CD4-positive, alpha-beta memory T cell (primary cell): Measurements from ENCODE around the gene MYH2. TPM values are rescaled to one million over a fixed set of nuclear protein-coding genes. Genes with fewer than 3 reads are reported as not detected.
"Not testable (repeated sequence)": the region's sequence is repeated elsewhere in the genome, so short reads cannot be mapped to it uniquely, and the experiment has no call there.

ENCODE experiments used
- CTCF ChIA-PET: fragments of 350-600 bp; sonication (Branson Sonifier 250); formaldehyde crosslinking; loops from one replicate; lab custom pipeline; 2021; ENCODE audit warnings: inconsistent platforms; ENCODE audit not compliant: partially characterized antibody; lab: Charles Lee
- POLR2A ChIA-PET: fragments of 350-600 bp; sonication (Branson Sonifier 250); formaldehyde crosslinking; loops from one replicate; lab custom pipeline; 2021; ENCODE audit not compliant: partially characterized antibody; lab: Charles Lee
- DNase-seq, 5 donors: peaks; one replicate each; pipeline versions ENCODE4 v3.0.0 to v3.0.0-alpha.2; 2020 to 2022; ENCODE audit warnings: mixed read lengths in 1 of 5
- H3K27ac ChIP-seq: one replicate; pipeline ENCODE4 v1.7.0; 2013; ENCODE audit warnings: low read depth, low read length
- H3K27me3 ChIP-seq: 2 replicates; pipeline ENCODE4 v1.7.0; 2013; ENCODE audit warnings: mild to moderate bottlenecking, low read length, moderate library complexity; ENCODE audit not compliant: insufficient read depth
- H3K36me3 ChIP-seq: 2 replicates; pipeline ENCODE4 v1.7.0; 2013; ENCODE audit warnings: mild to moderate bottlenecking, low read length, moderate library complexity; ENCODE audit not compliant: insufficient read depth
- H3K4me1 ChIP-seq: 2 replicates; pipeline ENCODE4 v1.7.0; 2013; ENCODE audit warnings: mild to moderate bottlenecking, low read length, moderate library complexity; ENCODE audit not compliant: insufficient read depth
- H3K4me3 ChIP-seq, 2 donors: one replicate each; pipeline ENCODE4 v1.7.0; 2013; ENCODE audit warnings: low read length in 2 of 2, mild to moderate bottlenecking in 1 of 2
- H3K9me3 ChIP-seq, 2 donors: one replicate each; pipeline ENCODE4 v1.7.0; 2013; ENCODE audit warnings: low read length in 2 of 2, control low read depth in 1 of 2; ENCODE audit not compliant: control insufficient read depth in 1 of 2
- H3K27ac Mint-ChIP-seq, 7 donors: one replicate each; pipeline ENCODE4 v1.8.0; 2020 to 2021; ENCODE audit warnings: mixed read lengths in 7 of 7, mild to moderate bottlenecking in 6 of 7, inconsistent platforms in 3 of 7, moderate library complexity in 3 of 7
- H3K27me3 Mint-ChIP-seq, 2 donors: one replicate each; pipeline ENCODE4 v1.8.0; 2020 to 2021; ENCODE audit warnings: mixed read lengths in 2 of 2
- H3K36me3 Mint-ChIP-seq, 2 donors: one replicate each; pipeline ENCODE4 v1.8.0; 2020 to 2021; ENCODE audit warnings: mixed read lengths in 2 of 2, inconsistent platforms in 1 of 2, mild to moderate bottlenecking in 1 of 2
- H3K4me1 Mint-ChIP-seq, 4 donors: one replicate each; pipeline ENCODE4 v1.8.0; 2020 to 2021; ENCODE audit warnings: mixed read lengths in 4 of 4, mild to moderate bottlenecking in 1 of 4
- H3K4me3 Mint-ChIP-seq, 8 donors: one replicate each; pipeline ENCODE4 v1.8.0; 2020 to 2021; ENCODE audit warnings: mixed read lengths in 8 of 8, mild to moderate bottlenecking in 7 of 8, moderate library complexity in 6 of 8, inconsistent platforms in 3 of 8
- H3K9me3 Mint-ChIP-seq, 8 donors: one replicate each; pipeline ENCODE4 v1.8.0; 2020 to 2021; ENCODE audit warnings: mixed read lengths in 8 of 8, mild to moderate bottlenecking in 5 of 8, inconsistent platforms in 3 of 8, moderate library complexity in 1 of 8
- intact Hi-C: fragments of 100-400 bp; cut with micrococcal nuclease; formaldehyde crosslinking; loops from one replicate; pipeline ENCODE4 v1.15.1; 2023
- polyA plus RNA-seq, 2 donors: library from polyadenylated mRNA; unstranded; fragments of 300-500 nt; fragmentation: Illumina TruSeq; gene quantifications; one replicate each; pipeline ENCODE4 v1.2.3, GENCODE V29; 2021
- total RNA-seq, 2 experiments: library from RNA; stranded (reverse); gene quantifications; one replicate each; pipeline ENCODE4 v1.2.3, GENCODE V29; 2021

MYH2 gene
- total and polyA plus RNA-seq, 4 experiments from 2014 or later: not detected

DNA sequence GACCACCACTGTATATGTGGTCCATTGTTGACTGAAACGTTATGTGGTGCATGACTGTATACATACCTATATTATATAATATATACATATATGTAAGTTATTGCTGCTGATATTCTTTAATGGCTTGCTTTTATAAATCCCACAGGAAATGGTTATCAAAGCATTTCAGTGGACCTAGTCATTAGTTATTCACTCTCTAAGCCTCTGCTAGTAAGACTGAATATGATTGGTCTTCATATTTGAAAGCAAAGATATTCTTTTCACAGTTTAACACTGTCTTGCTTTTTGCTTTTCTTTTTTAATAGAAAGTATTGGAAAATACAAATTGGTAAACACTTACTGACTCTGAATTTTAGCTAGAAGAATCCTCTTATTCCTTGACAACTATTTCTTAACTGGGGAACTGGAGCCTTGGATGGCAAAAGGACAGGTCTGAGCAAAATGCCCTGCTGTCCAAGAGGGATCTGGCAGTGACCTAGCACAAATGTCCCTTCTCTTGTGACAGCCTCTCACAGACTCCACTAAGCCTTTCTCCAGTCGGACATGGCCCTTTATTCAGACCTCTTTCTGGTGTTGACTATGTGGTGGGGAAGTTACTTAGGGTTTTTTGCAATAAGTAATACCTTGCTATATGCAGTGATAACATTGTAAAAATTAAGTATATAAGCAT is 14.7 kb upstream of the MYH2 start:
- Histone ChIP-seq H3K4me1 (no peaks in the 10 kb centered on the region), H3K4me3 (no peak overlapping the region), H3K27me3 (no peaks in the 10 kb centered on the region), H3K36me3 (no peaks in the 10 kb centered on the region), H3K9me3 (no peaks in the 10 kb centered on the region), H3K27ac (no peak overlapping the region)
- H3K27ac Mint-ChIP-seq: no peak overlapping the region
- ChIA-PET CTCF (no interaction called here), POLR2A (no interaction called here)
- no peaks in the 10 kb centered on the region for H3K36me3 Mint-ChIP-seq
- H3K9me3 Mint-ChIP-seq: peaks cover 0 to 2% (median 0%) of the 10 kb centered on the region in 8 donors
- no peak for DNase-seq
- H3K4me3 Mint-ChIP-seq: no peak overlapping the region
- H3K4me1 Mint-ChIP-seq: no peaks in the 10 kb centered on the region
- peaks cover 4 to 7% of the 10 kb centered on the region in 2 donors for H3K27me3 Mint-ChIP-seq
- intact Hi-C loops: no loop called here

DNA sequence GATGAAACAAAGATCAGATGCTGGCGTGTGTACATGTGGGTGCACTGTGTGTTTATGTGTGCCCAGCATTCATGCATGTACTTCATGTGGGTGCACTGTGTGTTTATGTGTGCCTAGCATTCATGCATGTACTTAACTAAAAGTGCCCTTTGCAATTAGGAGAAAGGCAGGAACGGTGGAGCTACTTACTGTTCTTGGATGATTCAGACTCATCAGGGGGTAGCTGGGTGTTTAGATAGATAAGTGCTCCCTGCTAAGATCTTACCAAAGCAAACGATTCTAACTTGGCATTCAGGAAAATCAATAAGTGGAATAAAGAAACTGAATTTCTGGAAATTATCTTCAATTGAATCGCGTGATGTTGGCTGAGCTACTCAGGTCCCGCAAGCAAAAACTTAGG is 8.6 kb upstream of the MYH2 start:
- H3K4me1 Mint-ChIP-seq: no peaks in the 10 kb centered on the region
- H3K9me3 ChIP-seq: no peaks in the 10 kb centered on the region
- H3K27ac Mint-ChIP-seq: no peak overlapping the region
- H3K27me3 ChIP-seq: no peaks in the 10 kb centered on the region
- ChIA-PET POLR2A (no interaction called here), CTCF (no interaction called here)
- peaks cover 0 to 4% (median 0%) of the 10 kb centered on the region in 8 donors for H3K9me3 Mint-ChIP-seq
- no peaks in the 10 kb centered on the region for H3K4me1 ChIP-seq
- no peaks in the 10 kb centered on the region for H3K36me3 Mint-ChIP-seq
- H3K4me3 Mint-ChIP-seq: no peak overlapping the region
- no peak overlapping the region for H3K4me3 ChIP-seq
- H3K27me3 Mint-ChIP-seq: no peaks in the 10 kb centered on the region
- H3K27ac ChIP-seq: no peak overlapping the region
- no peak for DNase-seq
- H3K36me3 ChIP-seq: no peaks in the 10 kb centered on the region
- intact Hi-C loops: no loop called here

DNA sequence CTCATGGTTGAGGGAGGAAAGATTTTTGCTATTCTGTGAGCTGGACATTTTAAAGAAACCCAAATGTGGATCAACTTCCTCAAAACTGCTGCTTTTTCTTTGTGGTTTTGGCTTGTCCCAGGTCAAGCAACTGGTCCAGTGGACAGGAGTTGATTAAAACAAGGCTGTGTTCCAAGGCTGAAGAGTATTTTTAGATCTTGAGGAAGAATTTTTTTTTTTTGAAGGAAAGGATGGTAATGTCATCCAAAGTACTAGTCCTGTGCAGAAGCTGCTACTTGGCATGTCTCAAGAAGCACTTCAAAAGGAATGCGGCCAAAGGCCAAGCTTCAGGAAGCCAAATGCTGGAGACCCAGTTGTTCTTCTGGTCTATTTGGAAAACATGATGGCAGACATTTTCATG is 8.0 kb upstream of the MYH2 start:
- ChIA-PET POLR2A (no interaction called here), CTCF (no interaction called here)
- Mint-ChIP-seq H3K4me1 (no peaks in the 10 kb centered on the region), H3K27ac (no peak overlapping the region), H3K9me3 (peaks cover 0 to 4% (median 0%) of the 10 kb centered on the region in 8 donors), H3K27me3 (peaks cover 0 to 2% of the 10 kb centered on the region in 2 donors), H3K4me3 (no peak overlapping the region), H3K36me3 (no peaks in the 10 kb centered on the region)
- Histone ChIP-seq H3K9me3 (no peaks in the 10 kb centered on the region), H3K4me1 (no peaks in the 10 kb centered on the region), H3K27me3 (no peaks in the 10 kb centered on the region), H3K27ac (no peak overlapping the region), H3K4me3 (no peak overlapping the region), H3K36me3 (no peaks in the 10 kb centered on the region)
- intact Hi-C loops: no loop called here
- DNase-seq: no peak

DNA sequence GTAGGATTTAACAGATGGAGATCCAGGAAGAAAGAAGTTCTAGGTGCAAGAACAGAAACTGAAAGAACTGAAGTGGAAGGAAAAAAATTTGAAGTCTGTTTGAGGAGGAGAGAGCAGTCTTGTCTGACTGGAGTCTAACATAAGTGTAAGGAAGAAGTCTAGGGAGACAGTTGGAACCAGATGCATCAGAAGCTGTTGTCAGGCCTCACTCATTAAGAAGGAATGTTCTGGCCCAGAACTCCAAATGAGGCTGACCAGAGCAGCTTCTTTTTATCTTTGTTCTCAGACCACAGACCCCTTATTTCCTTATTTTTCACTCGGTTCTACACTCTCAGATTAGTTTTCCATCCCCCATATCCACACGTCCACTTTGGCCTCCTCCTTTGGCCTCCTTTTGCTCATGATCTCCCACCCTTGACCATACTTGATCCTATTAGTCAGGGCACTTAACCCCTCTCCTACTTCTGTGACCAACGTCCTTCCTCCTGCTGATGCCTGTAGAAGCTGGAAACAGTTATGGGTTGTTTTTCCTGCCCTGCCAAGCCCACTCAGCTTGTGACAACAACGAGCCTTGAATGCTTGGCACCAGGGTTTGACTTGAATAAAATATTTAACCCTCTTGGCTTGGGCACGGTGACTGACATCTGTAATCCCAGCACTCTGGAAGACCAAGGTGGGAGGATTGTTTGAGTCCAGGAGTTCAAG is 7.0 kb upstream of the MYH2 start:
- intact Hi-C loops: no loop called here
- Mint-ChIP-seq H3K36me3 (no peaks in the 10 kb centered on the region), H3K27me3 (peaks cover 4 to 5% of the 10 kb centered on the region in 2 donors), H3K9me3 (peaks cover 0 to 4% (median 0%) of the 10 kb centered on the region in 8 donors), H3K4me3 (peak overlapping the region in 1 of 8 donors; percentile 18), H3K4me1 (no peaks in the 10 kb centered on the region), H3K27ac (no peak overlapping the region)
- H3K36me3 ChIP-seq: no peaks in the 10 kb centered on the region
- ChIA-PET POLR2A (no interaction called here), CTCF (no interaction called here)
- DNase-seq: no peak
- H3K27me3 ChIP-seq: no peaks in the 10 kb centered on the region
- H3K4me1 ChIP-seq: no peaks in the 10 kb centered on the region
- no peak overlapping the region for H3K27ac ChIP-seq
- H3K9me3 ChIP-seq: no peaks in the 10 kb centered on the region
- no peak overlapping the region for H3K4me3 ChIP-seq

DNA sequence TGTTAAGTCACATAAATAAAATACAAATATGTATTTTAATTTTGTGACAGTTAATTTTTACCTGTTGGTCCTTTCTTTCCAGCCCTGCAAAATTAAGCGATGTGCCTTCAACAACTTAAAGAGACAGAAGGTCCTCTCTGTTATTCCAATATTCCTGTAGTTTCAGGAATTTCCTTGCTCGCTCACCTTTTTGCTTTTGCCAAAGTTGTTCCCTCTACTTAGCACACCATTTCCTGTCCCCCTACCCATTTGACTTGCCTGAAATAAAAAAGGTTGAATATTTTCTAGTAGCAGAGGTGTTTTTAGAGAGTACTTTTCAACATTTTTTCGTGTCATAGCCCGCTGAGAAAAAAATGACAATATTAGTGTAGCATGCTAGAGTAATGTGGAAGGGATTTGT is 556 bp upstream of the MYH2 start:
- Histone ChIP-seq H3K36me3 (no peaks in the 10 kb centered on the region), H3K27ac (no peak overlapping the region), H3K9me3 (no peaks in the 10 kb centered on the region), H3K4me3 (no peak overlapping the region), H3K27me3 (no peaks in the 10 kb centered on the region), H3K4me1 (no peaks in the 10 kb centered on the region)
- POLR2A ChIA-PET: no interaction called here
- Mint-ChIP-seq H3K4me1 (no peaks in the 10 kb centered on the region), H3K27ac (no peak overlapping the region), H3K36me3 (no peaks in the 10 kb centered on the region), H3K4me3 (no peak overlapping the region), H3K27me3 (peaks cover 9 to 10% of the 10 kb centered on the region in 2 donors), H3K9me3 (peaks cover 0 to 4% (median 0%) of the 10 kb centered on the region in 8 donors)
- DNase-seq: no peak
- CTCF ChIA-PET: no interaction called here
- intact Hi-C loops: no loop called here

DNA sequence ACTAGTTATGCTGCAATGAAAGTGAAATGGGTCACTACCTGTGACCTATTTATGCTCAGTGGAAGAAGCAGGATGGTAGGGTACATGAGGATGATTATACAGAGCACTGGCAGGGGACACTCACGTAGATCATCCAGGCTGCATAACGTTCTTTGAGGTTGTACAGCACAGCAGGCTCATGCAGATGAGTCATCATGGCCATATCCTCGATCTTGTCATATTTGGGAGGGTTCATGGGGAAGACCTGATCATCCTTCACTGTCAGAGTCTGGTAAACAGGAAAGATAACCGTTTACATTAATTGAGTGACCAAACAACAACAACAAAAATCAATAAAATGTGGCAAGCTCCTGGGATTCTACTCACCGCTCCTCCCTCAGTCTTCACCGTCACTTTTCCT is 2.1 kb downstream of the MYH2 start:
- no peak overlapping the region for H3K27ac Mint-ChIP-seq
- H3K36me3 ChIP-seq: no peaks in the 10 kb centered on the region
- CTCF ChIA-PET: no interaction called here
- H3K4me1 ChIP-seq: no peaks in the 10 kb centered on the region
- no peaks in the 10 kb centered on the region for H3K9me3 ChIP-seq
- no peak for DNase-seq
- POLR2A ChIA-PET: no interaction called here
- H3K27me3 Mint-ChIP-seq: peaks cover 7 to 10% of the 10 kb centered on the region in 2 donors
- no peaks in the 10 kb centered on the region for H3K27me3 ChIP-seq
- H3K9me3 Mint-ChIP-seq: peaks cover 0 to 9% (median 2%) of the 10 kb centered on the region in 8 donors
- H3K27ac ChIP-seq: no peak overlapping the region
- H3K4me3 ChIP-seq: no peak overlapping the region
- no peak overlapping the region for H3K4me3 Mint-ChIP-seq
- intact Hi-C loops: no loop called here
- no peaks in the 10 kb centered on the region for H3K4me1 Mint-ChIP-seq
- no peaks in the 10 kb centered on the region for H3K36me3 Mint-ChIP-seq

DNA sequence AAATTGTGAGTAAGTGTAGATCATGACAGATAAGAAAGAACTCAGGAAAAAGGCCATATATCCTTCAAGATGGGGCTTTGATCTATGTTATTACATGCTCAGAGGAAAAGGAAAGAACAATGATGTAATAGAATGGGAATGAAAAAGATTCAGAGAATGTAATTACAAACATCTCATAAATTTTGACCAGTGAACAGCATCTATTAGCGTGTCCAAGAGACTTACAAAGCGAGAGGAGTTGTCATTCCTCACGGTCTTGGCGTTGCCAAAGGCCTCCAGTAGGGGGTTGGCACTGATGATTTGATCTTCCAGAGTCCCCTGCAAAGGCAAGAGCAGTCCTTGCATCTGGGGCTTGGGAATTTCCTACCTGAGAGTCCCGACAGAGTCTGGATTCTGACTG is 6.0 kb downstream of the MYH2 start:
- peaks cover 0 to 43% (median 27%) of the 10 kb centered on the region in 8 donors for H3K9me3 Mint-ChIP-seq

More for the DNA sequence above, 6.0 kb downstream of the MYH2 start:
- H3K27ac Mint-ChIP-seq, H3K9me3 ChIP-seq, H3K36me3 Mint-ChIP-seq, intact Hi-C loops, H3K27me3 Mint-ChIP-seq, H3K27ac ChIP-seq, H3K27me3 ChIP-seq, H3K4me3 ChIP-seq, H3K4me1 ChIP-seq, H3K4me1 Mint-ChIP-seq, CTCF ChIA-PET, DNase-seq, H3K4me3 Mint-ChIP-seq, POLR2A ChIA-PET, H3K36me3 ChIP-seq: not testable (repeated sequence)
